ENCODE measurements around the gene HOXA3.

HOXA3 gene

GRCh38 chr7:27142580-27143022, 9.8 kb downstream of the HOXA3 start:
- no peak for DNase-seq

GRCh38 chr7:27141923-27142579, 10.3 kb downstream of the HOXA3 start:
- no peak for DNase-seq

GRCh38 chr7:27141137-27141922, 11.1 kb downstream of the HOXA3 start:
- no peak for DNase-seq

DNA sequence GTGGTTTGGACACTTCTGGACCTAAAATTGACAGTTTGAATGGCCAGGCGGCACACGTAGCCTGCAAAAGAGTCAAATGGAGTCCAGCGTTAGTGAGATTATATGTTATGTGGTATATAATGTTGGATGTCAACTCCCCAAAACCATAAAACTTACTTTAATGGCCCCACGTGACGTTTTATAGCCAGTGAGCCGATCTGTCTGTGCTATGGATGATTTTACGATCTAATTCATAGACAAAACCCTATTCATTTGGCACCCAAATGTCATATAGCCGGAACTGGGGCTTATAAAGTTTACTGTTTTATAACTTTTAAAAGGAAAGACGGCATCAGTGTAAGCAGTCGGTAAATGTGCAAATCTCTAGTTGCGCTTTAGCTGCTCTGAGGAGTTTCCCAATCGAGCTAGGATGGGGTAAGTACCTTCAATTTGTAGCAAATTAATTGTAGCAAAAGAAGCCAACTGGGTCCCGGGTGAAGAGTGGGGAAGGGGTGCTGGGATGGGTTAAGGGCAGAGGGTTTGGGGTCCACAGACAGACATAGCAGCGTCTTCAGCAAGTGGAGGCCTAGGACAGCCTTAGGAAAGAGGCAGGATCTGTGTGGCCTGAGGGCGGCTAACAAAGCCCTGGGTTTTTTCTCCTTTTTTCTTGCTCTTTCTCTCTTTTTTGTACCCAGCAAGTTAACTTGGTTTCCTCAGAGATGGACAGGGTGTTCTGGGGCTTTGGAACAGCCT, 12.1 kb downstream of the HOXA3 start:
- DNase-seq = no peak

GRCh38 chr7:27139334-27140125, 12.9 kb downstream of the HOXA3 start:
- DNase-seq = no peak

DNA sequence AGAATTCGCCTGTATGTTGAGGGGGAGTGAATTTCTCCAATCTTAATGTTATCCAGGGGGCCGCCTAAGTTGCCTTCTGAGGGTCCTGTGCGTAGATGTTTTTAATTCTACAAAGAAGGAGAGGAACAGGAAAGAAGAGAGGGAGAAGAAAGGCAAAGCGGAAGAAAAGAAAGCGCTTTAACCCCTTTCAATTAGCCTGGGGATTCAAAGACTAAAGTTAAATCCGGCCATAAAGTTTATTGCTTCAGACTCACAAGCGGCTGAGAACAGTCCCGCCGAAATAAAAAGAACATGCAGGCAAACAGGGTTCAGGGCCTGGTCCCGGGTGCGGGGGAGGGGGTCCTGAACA, 13.4 kb downstream of the HOXA3 start:
- DNase-seq = no peak

DNA sequence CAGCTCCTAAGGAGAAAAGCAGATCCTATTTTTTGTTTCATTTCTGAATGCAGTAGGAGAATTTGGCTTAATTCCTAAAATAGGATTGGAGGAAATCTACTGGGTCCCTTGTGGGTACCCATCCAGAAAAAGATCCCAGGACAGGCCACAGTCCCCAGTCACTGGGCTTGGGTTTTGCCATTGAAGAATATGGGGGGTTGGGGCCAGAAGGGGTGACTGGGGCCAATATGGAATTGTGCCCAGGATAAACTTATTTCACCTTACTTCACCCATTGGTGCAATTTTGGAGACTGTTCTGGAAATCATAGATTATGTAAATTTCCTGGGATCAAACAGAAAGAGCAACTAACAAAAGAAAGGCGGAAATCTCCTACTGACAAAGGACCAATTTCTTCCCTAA, 13.9 kb downstream of the HOXA3 start:
- DNase-seq = no peak

DNA sequence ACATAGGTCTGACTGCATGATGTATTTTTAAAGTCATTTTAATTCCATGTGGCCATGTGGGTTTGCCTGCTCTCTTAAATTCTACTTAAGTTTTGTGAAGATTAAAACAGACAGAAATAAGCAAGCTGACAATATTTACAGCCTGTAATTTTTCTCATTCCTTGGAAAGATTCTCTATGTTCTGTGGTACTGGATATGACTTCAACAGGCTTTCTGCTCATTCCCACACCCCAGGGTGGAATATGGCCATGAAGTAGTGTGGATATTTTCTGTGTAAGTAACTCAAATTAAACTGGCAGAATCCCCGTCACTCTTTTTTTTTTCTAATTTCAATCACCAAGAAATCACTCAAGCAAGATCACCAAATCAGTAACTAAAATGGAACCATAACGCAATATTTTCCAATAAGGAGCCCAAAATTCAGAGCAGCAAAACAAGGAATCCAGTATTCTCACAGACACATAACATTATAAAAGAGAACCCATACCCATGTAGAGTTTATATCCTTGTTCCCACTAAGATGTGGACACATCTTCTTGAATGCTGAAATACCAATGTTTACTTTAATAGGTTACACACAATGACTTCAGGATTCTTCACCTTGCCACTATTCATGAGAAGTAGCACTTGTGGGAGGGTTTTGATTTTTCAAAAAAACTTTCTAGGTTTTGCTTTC, 14.6 kb downstream of the HOXA3 start:
- no peak for DNase-seq

- DNase-seq = no peak
Measured at GRCh38 chr7:27134392-27134791, 18.0 kb downstream of the HOXA3 start.

DNA sequence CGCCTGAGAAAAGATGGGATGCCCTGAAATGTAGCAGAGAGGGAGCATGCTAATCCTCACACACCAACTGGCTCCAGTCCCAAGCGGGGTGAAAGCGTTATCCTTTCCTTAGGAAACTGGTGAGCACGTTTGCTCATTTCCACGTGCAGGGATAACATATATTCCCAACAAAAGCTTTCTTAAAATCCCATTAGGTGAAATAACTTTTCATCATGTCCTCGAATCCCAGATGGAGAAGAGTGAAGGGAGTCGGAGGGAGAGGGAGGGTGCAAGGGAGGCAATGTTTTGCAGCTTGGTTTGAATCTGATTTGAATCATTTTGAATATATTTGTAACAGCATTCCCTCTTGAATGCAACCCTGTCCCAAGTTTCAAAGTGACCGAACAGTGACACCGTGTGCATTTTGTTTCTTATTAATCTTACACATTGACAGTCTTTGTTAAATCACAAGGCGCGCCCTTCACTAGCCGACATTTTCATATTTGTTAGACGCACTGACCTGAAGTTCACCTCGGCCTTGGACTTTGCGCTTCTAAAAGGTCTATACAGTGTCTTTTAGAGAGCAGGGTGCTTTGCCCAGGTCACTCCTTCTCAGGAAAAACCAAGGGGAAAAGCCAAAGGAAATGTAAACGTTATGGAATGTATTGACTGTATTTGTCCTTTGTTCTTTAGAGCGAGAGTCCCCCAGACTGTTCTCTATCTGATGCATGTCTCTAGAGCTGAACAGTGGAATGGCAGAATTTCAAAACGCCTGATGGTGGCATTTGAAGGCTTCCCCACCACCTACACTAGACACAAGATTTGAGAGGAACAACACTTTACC, 18.8 kb downstream of the HOXA3 start:
- DNase-seq = no peak

- DNase-seq = no peak
Measured at GRCh38 chr7:27132978-27133377, 19.4 kb downstream of the HOXA3 start.

DNA sequence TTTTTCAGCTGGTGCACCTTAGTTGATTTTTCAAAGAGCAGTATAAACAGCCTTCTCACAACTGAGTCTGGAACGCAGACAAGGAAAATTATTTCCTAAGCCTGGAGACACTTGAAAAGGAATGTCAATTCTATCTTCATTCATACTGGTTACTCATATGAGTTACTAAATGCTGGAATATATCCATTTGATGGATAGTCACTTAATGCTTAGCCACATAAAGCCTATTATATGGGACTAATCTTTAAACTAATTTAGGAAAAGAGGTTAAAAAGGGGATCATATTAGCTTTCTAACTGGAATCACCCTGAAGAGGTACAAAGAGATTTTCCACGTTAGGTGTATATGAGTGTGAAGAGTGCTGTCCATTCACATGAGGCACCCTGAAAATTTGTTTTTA, 20.2 kb downstream of the HOXA3 start:
- no peak for DNase-seq

DNA sequence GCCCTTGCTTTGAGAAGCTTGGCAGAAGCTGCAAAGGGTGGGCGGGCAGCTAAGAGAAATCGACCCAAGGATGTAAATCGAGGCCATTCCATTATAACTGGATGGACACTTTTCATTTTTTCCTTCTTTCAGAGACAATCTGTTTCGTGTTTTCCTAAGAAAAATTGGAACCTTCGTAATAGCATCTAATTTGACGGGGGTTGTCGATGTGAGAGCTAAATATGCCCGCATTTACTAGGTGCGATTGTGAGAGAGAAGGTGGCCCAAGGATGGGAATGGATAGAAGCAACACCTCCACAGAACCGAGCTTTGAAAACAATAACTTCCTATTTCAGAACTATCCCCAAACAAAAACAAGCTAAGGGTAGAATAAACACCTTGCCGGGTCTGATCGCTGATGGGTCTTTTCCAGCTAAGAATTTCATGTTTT, 21.0 kb downstream of the HOXA3 start:
- DNase-seq = no peak

GRCh38 chr7:27130540-27131389, 21.6 kb downstream of the HOXA3 start, which contains the start of gene HOXA4:
TSS of gene HOXA4 (minus strand) at chr7:27130757. CDS start at chr7:27130733, 24 bp downstream.
- no peak for DNase-seq

- DNase-seq = no peak
Measured at GRCh38 chr7:27129729-27130539, 22.4 kb downstream of the HOXA3 start.

- no peak for DNase-seq
Measured at GRCh38 chr7:27128776-27129728, 23.3 kb downstream of the HOXA3 start.

DNA sequence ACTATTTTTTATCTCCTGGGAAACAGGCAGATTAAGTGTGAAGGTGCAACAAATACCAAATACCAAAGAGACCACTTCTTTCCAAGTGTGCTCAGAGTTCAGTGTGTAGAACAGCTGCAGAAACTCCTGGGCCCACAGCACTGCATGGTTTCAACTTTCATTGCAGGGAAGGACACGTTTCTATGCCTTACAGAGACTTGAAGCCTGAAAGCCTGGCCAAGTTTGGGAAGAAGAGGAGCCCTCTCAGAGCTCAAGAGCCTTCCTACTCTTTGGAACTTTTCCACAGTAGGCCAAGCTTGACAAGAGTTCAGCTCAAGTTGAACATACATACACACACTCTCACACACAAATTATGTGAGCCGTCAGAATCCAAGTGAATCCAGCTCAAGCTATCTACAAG, 24.3 kb downstream of the HOXA3 start:
- DNase-seq = no peak

DNA sequence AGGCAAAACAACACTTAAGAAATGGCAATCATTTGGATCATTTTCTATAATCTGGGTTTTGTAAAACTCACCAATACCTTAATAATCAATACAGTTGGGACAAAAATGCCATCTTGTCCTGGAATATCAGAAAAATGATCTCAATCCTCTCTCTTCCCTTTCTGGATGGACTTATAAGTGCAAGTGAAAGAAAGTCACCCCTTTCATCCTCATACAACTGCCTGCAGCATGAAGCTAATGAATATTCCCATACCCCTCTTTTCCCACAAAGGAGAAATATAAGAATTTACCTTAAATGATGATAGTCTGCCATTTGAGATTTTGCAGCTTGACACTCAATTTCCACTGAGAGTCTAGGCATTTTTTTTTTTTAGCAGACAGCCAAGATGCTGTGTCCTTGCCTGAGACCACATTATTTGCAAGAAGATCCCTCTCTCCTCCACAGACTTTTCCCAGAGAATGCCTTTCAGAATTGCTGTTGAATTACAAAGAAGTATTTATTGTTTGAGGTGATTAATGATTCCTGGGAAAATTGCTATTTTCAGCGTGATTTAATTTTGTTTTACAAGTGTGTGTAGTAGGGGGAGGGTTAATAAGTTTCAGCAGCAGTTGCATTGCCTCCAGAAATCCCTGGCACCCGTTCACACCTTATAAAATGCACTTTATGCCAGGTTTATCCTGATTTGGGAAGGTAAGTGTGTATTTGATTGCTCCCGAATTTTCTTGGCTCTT, 25.6 kb downstream of the HOXA3 start:
- no peak for DNase-seq
